DOHH2 (cell line): ENCODE results near the gene P2RX3.

Experiments used
- CTCF ChIP-seq: fragments of 200-600 bp; sonication (generic); IDR thresholded peaks from one replicate; pipeline ENCODE4 v1.5.1; 2014; ENCODE audit warnings: antibody characterized with exemption, mild to moderate bottlenecking, low read depth, low read length; ENCODE audit not compliant: poor library complexity, severe bottlenecking
- EZH2phosphoT487 ChIP-seq: fragments of 200-600 bp; sonication (generic); IDR thresholded peaks from 2 replicates; pipeline ENCODE4 v1.6.1; 2017; ENCODE audit warnings: borderline replicate concordance, mild to moderate bottlenecking, antibody characterized with exemption, low read length, moderate library complexity, mixed read lengths

GRCh38 chr11:57330029-57330428 lies 8.1 kb upstream of the P2RX3 start:
- TF ChIP-seq CTCF (no peak), EZH2phosphoT487 (no peak)
